Gastrocnemius medialis (tissue), 4 donors: Measurements from ENCODE around the gene HIVEP3. TPM values are rescaled to one million over a fixed set of nuclear protein-coding genes. Genes with fewer than 3 reads are reported as not detected.

Experiments used
- ATAC-seq, 2 donors: fragments of 150-250 bp; one replicate each; pipeline ENCODE4 v1.9.1; 2016
- DNase-seq, 2 donors: peaks; one replicate each; pipeline ENCODE4 v3.0.0-alpha.2; 2019
- H3K27ac ChIP-seq, 4 donors: fragments of 200-600 bp; sonication (generic); 1 replicate in 1 of 4; 2 replicates in 3 of 4; pipeline ENCODE4 v1.5.1; 2016 to 2018; ENCODE audit warnings: mild to moderate bottlenecking in 2 of 4, moderate library complexity in 1 of 4
- H3K27me3 ChIP-seq, 3 donors: fragments of 200-600 bp; sonication (generic) in 2 of 3; 1 replicate in 1 of 3; 2 replicates in 2 of 3; pipeline versions ENCODE4 v1.5.1 to v1.6.0; 2016 to 2019; ENCODE audit warnings: mild to moderate bottlenecking in 1 of 3, moderate library complexity in 1 of 3
- H3K36me3 ChIP-seq, 2 donors: fragments of 200-600 bp; sonication (generic) in 1 of 2; one replicate each; pipeline ENCODE4 v1.5.1; 2017 to 2018
- H3K4me1 ChIP-seq, 2 donors: fragments of 200-600 bp; sonication (generic) in 1 of 2; one replicate each; pipeline ENCODE4 v1.5.1; 2016 to 2017; ENCODE audit warnings: mild to moderate bottlenecking in 2 of 2
- H3K4me3 ChIP-seq, 4 donors: fragments of 200-600 bp; sonication (generic) in 3 of 4; 1 replicate in 1 of 4; 2 replicates in 3 of 4; pipeline ENCODE4 v1.5.1; 2016 to 2019; ENCODE audit warnings: mild to moderate bottlenecking in 2 of 4
- H3K9me3 ChIP-seq, 3 donors: fragments of 200-600 bp; sonication (generic) in 2 of 3; 1 replicate in 1 of 3; 2 replicates in 2 of 3; pipeline ENCODE4 v1.5.1; 2016 to 2019
- CTCF ChIP-seq, 5 experiments: fragments of 450-650 bp in 3 of 5; fragments of 200-600 bp in 2 of 5; sonication (generic) in 2 of 5; IDR thresholded peaks in 4 of 5; conservative IDR thresholded peaks in 1 of 5; 1 replicate in 4 of 5; 2 replicates in 1 of 5; pipeline ENCODE4 v1.5.1; 2016 to 2019; ENCODE audit warnings: antibody characterized with exemption in 5 of 5, mild to moderate bottlenecking in 3 of 5, moderate library complexity in 3 of 5
- POLR2A ChIP-seq, 2 donors: fragments of 450-650 bp; IDR thresholded peaks; one replicate each; pipeline ENCODE4 v1.6.1; 2017; ENCODE audit warnings: antibody characterized with exemption in 2 of 2, mild to moderate bottlenecking in 2 of 2, moderate library complexity in 2 of 2
- in situ Hi-C, 4 donors: fragments of 200-750 bp; cut with MboI; loops; one replicate each; pipeline versions ENCODE4 v1.15.0 to v1.8.0; 2017; ENCODE audit warnings: low sequenced_read_pairs in 4 of 4
- intact Hi-C: fragments of 100-400 bp; cut with DNase I; formaldehyde crosslinking; loops from one replicate; pipeline ENCODE4 v1.15.1; 2023; ENCODE audit warnings: low total_unique reads
- total RNA-seq, 4 donors: library from RNA; depleted of rRNA; stranded (reverse); fragments of >200 nt; gene quantifications; one replicate each; pipeline versions ENCODE4 v1.1.0 to v1.2.3, GENCODE V29; 2016

HIVEP3 gene
- total RNA-seq, 4 donors from 2014 or later = 0.80 to 1.8 (median 1.3) TPM

- TF ChIP-seq POLR2A (IDR thresholded peaks at IDR 0.05) (no peak), CTCF (IDR thresholded peaks at IDR 0.05 in 4 of 5, conservative IDR thresholded peaks at IDR 0.05 in 1 of 5) (no peak)
- Histone ChIP-seq H3K27ac (no peak overlapping the region), H3K27me3 (no peaks in the 10 kb centered on the region), H3K9me3 (no peaks in the 10 kb centered on the region), H3K4me1 (peaks cover 17 to 21% of the 10 kb centered on the region in 2 donors), H3K4me3 (no peak overlapping the region), H3K36me3 (no peaks in the 10 kb centered on the region)
- no peak for ATAC-seq
- intact Hi-C loops (no loop called here), in situ Hi-C loops (no loop called here)
- DNase-seq = no peak
These were observed 357.8 kb downstream of the HIVEP3 start for GRCh38 chr1:41560931-41561330.

GRCh38 chr1:41560496-41560895 lies 358.2 kb downstream of the HIVEP3 start:
- no peak for TF ChIP-seq CTCF (IDR thresholded peaks at IDR 0.05 in 4 of 5, conservative IDR thresholded peaks at IDR 0.05 in 1 of 5)
- no peak for TF ChIP-seq POLR2A (IDR thresholded peaks at IDR 0.05)
- Histone ChIP-seq H3K27ac (no peak overlapping the region), H3K27me3 (no peaks in the 10 kb centered on the region), H3K4me1 (peaks cover 17 to 21% of the 10 kb centered on the region in 2 donors), H3K9me3 (no peaks in the 10 kb centered on the region), H3K36me3 (no peaks in the 10 kb centered on the region), H3K4me3 (no peak overlapping the region)
- DNase-seq (no peak), ATAC-seq (no peak)
- intact Hi-C loops = no loop called here
- in situ Hi-C loops = no loop called here

GRCh38 chr1:41559331-41559730 lies 359.4 kb downstream of the HIVEP3 start:
- DNase-seq (no peak), ATAC-seq (no peak)
- Histone ChIP-seq H3K9me3 (no peaks in the 10 kb centered on the region), H3K27me3 (no peaks in the 10 kb centered on the region), H3K27ac (peak overlapping the region; percentile 76 to 83 (median 78)), H3K36me3 (no peaks in the 10 kb centered on the region), H3K4me3 (no peak overlapping the region), H3K4me1 (peaks cover 17 to 21% of the 10 kb centered on the region in 2 donors)
- intact Hi-C loops = loop anchor here (5.0 kb wide), 1 partner anchor 398 kb away; no protein-coding TSS in a partner anchor
- in situ Hi-C loops = no loop called here
- TF ChIP-seq CTCF (IDR thresholded peaks at IDR 0.05 in 4 of 5, conservative IDR thresholded peaks at IDR 0.05 in 1 of 5) = no peak
- no peak for TF ChIP-seq POLR2A (IDR thresholded peaks at IDR 0.05)

- Histone ChIP-seq H3K27ac (peak overlapping the region; percentile 76 to 83 (median 78)), H3K4me3 (no peak overlapping the region), H3K9me3 (no peaks in the 10 kb centered on the region), H3K4me1 (peaks cover 17 to 21% of the 10 kb centered on the region in 2 donors), H3K27me3 (no peaks in the 10 kb centered on the region), H3K36me3 (no peaks in the 10 kb centered on the region)
- intact Hi-C loops = loop anchor here (1.0 to 5.0 kb wide), 2 partner anchors 20 to 399 kb away; no protein-coding TSS in a partner anchor
- in situ Hi-C loops = no loop called here
- peak; percentile 89 to 98 for DNase-seq
- TF ChIP-seq CTCF (IDR thresholded peaks at IDR 0.05 in 4 of 5, conservative IDR thresholded peaks at IDR 0.05 in 1 of 5) (no peak), POLR2A (IDR thresholded peaks at IDR 0.05) (no peak)
- peak; percentile 94 to 96 for ATAC-seq
These were observed 360.0 kb downstream of the HIVEP3 start for GRCh38 chr1:41558761-41559171.
